HFF-Myc (cell line): ENCODE measurements around the gene PPP3CB.
A peak's percentile ranks its signal among the peaks of the same experiment; 100 is the strongest.

Source experiments
- DNase-seq: peaks from one replicate; pipeline ENCODE4 v3.0.0-alpha.2; 2011; ENCODE audit warnings: low read depth; ENCODE audit errors: extremely low read depth
- H3K4me3 ChIP-seq: replicated peaks from 2 replicates; pipeline ENCODE4 v1.5.1; 2011; ENCODE audit warnings: low read depth, mild to moderate bottlenecking, control low read depth, low read length
- TF ChIP-seq, protein P1 (sequence below): IDR thresholded peaks from 2 replicates; pipeline ENCODE4 v1.5.1; 2012; ENCODE audit warnings: mild to moderate bottlenecking, low read depth, low read length, control low read depth; ENCODE audit errors: missing control alignments

PPP3CB gene

DNA sequence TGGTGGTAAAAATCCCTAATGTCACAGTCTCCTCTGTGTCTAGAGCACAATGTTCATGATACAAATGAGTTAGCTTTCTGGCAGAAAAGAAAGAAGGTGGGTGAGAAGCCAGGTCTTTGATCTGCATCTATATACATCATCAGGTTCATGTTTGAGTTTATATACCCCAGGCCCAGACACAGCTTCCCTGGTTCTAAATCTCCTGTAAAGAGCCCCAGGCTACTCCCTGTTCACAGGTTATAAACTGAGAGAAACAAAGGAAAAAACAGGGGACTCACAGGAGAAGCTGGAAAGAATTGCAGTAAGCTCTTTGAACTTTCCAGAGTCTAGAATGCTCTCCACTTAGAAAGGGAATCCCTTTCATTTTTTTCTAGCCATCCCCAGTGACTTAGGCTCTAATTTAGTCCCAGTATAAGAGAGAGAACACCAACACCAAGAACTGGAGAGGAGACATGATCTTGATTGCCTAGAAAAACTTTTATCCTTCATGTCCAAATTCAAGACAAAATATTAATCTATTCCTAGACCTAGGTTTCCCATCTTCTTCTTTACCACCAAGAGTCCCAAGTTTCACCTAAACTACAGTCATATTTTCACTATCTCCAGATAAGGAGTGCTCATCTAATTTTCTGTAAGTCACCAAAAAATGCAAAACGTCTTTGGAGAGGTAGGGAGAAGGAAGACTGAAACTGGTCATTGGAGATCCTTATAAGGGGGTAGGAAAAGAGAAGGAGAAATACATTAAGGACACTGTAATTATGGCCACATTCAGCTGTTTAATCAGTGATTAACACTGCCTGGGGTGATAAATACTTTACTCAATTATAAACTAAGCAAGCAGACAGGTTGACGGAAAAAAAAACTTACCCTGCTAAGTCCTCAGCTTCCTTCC, 62.9 kb downstream of the PPP3CB start:
- H3K4me3 ChIP-seq: no peak overlapping the region
- TF ChIP-seq, protein P1, sequence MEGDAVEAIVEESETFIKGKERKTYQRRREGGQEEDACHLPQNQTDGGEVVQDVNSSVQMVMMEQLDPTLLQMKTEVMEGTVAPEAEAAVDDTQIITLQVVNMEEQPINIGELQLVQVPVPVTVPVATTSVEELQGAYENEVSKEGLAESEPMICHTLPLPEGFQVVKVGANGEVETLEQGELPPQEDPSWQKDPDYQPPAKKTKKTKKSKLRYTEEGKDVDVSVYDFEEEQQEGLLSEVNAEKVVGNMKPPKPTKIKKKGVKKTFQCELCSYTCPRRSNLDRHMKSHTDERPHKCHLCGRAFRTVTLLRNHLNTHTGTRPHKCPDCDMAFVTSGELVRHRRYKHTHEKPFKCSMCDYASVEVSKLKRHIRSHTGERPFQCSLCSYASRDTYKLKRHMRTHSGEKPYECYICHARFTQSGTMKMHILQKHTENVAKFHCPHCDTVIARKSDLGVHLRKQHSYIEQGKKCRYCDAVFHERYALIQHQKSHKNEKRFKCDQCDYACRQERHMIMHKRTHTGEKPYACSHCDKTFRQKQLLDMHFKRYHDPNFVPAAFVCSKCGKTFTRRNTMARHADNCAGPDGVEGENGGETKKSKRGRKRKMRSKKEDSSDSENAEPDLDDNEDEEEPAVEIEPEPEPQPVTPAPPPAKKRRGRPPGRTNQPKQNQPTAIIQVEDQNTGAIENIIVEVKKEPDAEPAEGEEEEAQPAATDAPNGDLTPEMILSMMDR: no peak
- no peak for DNase-seq

DNA sequence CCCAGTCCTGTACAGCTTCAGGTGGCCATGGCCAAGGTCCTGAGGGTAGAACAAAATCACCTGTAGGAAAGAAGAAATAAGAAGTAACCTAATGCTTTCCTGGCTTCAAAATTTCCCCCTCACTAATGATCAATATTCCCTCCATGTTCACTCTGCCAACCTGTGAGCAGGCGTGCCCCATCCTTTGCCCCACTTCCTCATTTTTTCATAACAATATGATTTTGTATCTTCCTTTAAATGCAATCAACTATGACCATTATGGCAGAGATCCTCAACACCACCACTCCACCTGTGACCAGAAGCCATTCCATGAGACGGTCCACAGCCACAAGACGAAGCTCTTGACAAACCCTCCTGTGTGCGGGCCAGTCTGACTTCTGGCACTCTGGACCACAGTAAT, 69.5 kb downstream of the PPP3CB start:
- no peak for DNase-seq
- H3K4me3 ChIP-seq: no peak overlapping the region
- TF ChIP-seq, protein P1: no peak

DNA sequence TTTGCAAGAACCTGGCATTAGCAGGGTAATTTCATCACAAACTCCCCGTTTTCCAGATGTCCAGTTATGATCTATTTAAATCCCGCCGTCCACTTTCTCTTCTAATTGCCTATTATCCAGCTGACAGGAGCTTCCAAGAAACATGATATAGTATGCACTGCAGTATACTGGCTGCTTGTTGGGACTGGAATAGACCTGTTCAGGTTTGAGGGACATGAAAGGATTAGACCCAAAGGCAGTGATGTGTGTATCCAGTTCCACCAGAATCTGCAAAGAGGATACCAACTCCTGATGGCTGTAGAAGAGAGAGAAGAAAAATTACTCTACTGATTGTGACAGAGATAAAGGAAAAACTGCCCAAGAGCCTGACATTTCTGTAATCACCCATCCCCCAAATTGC, 71.3 kb downstream of the PPP3CB start:
- no peak overlapping the region for H3K4me3 ChIP-seq
- no peak for DNase-seq
- TF ChIP-seq, protein P1: no peak

DNA sequence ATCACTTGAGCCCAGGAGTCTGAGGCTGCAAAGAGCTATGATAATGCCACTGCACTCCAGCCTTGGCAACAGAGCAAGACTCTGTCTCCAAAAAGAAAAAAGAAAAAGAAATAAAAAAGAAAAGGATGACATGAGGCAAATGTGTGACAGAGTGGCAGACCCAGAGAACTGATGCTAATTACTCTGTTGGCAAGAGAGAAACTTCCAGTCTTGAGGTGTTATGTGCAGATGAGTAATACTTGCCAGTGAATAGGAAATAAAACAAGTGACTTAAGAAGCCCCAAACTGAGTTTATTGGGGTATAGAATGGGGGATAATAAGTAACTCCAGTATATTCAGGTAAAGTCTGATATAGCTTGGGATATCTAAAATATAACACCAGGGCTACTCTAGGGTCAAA, 72.5 kb downstream of the PPP3CB start:
- TF ChIP-seq, protein P1: no peak
- DNase-seq: no peak
- H3K4me3 ChIP-seq: no peak overlapping the region

DNA sequence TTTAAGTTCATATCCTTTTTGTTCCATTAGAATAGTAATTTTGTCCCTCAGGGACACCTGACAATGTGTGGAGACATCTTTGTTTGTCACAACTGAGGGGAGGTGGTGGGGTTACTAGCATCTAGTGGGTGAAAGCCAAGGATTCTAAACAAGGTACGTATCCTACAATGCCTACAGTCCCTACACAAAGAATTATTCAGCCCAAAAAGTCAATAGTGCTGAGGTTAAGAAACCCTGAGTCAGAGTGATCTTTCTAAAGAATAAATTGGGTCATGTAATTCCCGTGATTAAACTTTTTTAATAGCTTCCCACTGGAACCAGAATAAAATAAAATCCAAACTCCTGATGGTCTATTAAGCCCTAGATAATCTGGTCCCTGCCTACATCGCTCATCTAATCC, 79.3 kb downstream of the PPP3CB start:
- no peak for DNase-seq
- TF ChIP-seq, protein P1: no peak
- H3K4me3 ChIP-seq: no peak overlapping the region

DNA sequence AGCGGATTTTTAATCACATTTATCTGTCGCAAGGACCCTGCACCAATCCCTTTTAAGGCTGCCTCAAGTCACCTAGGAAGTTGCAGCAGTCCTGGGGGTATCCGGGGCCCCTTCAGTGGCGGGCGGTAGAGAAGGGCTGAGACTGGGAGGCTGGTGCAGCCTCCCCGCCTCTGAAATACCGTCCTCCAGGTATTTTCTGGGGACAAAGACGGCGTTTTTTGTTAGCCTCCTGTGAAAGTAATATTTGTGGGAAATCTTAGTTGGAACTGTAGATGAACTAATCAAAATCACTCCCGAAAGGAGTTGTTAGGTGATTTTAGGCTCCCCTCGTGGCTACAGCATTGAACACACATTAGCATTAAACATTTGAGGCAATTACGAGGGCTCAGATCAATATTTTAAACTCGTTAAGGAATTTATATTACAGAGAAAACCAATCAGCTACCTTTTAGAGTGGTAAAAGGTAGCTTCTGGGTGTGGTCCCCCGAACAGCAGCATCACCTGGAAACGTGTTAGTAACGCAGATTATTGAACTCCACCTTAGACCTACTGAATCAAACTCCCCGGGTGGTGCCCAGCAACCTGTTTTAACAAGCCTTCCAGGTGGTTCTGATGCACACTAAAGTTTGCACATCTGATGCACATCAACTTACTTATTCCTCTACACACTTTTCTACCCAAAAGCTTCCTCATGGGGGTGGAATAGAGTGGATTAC, 81.4 kb downstream of the PPP3CB start:
- DNase-seq: no peak
- peak overlapping the region; percentile 91 for H3K4me3 ChIP-seq
- TF ChIP-seq, protein P1: no peak
